ENCODE measurements around the gene SMARCE1. TPM values are rescaled to one million over a fixed set of nuclear protein-coding genes. Genes with fewer than 3 reads are reported as not detected.
A peak's percentile ranks its signal among the peaks of the same experiment; 100 is the strongest.

Gene SMARCE1
- total RNA-seq, 2 experiments from 2014 or later, result 75.9 to 109 TPM

- POLR2A ChIA-PET, result interaction anchor here (0.8 kb wide), 1 partner anchor 1592 kb away, joined by 3 read pairs; no protein-coding TSS in a partner anchor
- no peak overlapping the region for H3K27ac ChIP-seq (ENCODE audit: low read depth, low read length, poor library complexity, severe bottlenecking)
- no peak overlapping the region for H3K4me3 ChIP-seq (ENCODE audit: low read depth, low read length, poor library complexity, severe bottlenecking)
- H2AFZ ChIP-seq (ENCODE audit: low read length), result no peak overlapping the region
- TF ChIP-seq CTCF (conservative IDR thresholded peaks at IDR 0.05; ENCODE audit: low read length) (no peak), EZH2phosphoT487 (IDR thresholded peaks at IDR 0.05; ENCODE audit: borderline replicate concordance, low read depth, low read length) (no peak)
- no peaks in the 10 kb centered on the region for H3K9me2 ChIP-seq (ENCODE audit: insufficient read depth, low read length)
- H4K20me1 ChIP-seq (ENCODE audit: insufficient read depth, low read length), result no peaks in the 10 kb centered on the region
- BruUV-seq (replicated peaks), result no TSS peak
- no peak for DNase-seq (ENCODE audit: low spot score)
- intact Hi-C loops (cut with micrococcal nuclease; ENCODE audit: unreplicated experiment), result loop anchor here (5.0 kb wide), 3 partner anchors 105 to 285 kb away; no protein-coding TSS in a partner anchor
- CTCF ChIA-PET (ENCODE audit: unreplicated experiment), result no interaction called here
- no peaks in the 10 kb centered on the region for H3K9me3 ChIP-seq (ENCODE audit: low read length)
- H3K4me2 ChIP-seq (ENCODE audit: low read length), result 0 out of 2 replicates have a peak overlapping the region, but pooled peaks have one; percentile 6
- H3K79me2 ChIP-seq (ENCODE audit: insufficient read depth, low read depth, low read length), result no peaks in the 10 kb centered on the region
- peaks cover 6% of the 10 kb centered on the region for H3K36me3 ChIP-seq (ENCODE audit: insufficient read depth, low read length)
- H3K4me1 ChIP-seq (ENCODE audit: insufficient read depth, low read length, poor library complexity, severe bottlenecking), result peaks cover 41% of the 10 kb centered on the region
Observed at GRCh38 chr17:40622509-40622928, 25.1 kb downstream of the SMARCE1 start.

DNA sequence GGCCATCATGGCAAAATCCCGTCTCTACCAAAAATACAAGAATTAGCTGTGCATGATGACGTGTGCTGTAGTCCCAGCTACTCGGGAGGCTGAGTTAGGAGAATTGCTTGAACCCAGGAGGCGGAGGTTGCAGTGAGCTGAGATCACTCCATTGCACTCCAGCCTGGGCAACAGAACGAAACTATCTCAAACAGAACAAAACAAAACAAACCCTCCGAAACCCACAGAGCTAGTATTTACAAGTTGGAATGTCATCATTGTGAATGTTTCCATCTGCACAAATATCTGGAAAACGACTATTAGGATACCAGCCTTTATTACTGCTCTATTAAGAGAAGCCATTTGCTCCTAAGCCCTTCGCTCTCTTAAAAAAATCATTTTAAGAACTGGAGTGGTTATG is 26.0 kb downstream of the SMARCE1 start:
- Histone ChIP-seq H3K4me3 (ENCODE audit: low read depth, low read length, poor library complexity, severe bottlenecking) (no peak overlapping the region), H4K20me1 (ENCODE audit: insufficient read depth, low read length) (no peaks in the 10 kb centered on the region), H3K4me2 (ENCODE audit: low read length) (no peak overlapping the region), H3K4me1 (ENCODE audit: insufficient read depth, low read length, poor library complexity, severe bottlenecking) (peaks cover 41% of the 10 kb centered on the region), H3K79me2 (ENCODE audit: insufficient read depth, low read depth, low read length) (no peaks in the 10 kb centered on the region), H3K36me3 (ENCODE audit: insufficient read depth, low read length) (no peaks in the 10 kb centered on the region), H3K27ac (ENCODE audit: low read depth, low read length, poor library complexity, severe bottlenecking) (no peak overlapping the region), H3K9me3 (ENCODE audit: low read length) (no peaks in the 10 kb centered on the region), H3K9me2 (ENCODE audit: insufficient read depth, low read length) (no peaks in the 10 kb centered on the region), H2AFZ (ENCODE audit: low read length) (no peak overlapping the region)
- ChIA-PET POLR2A (no interaction called here), CTCF (ENCODE audit: unreplicated experiment) (no interaction called here)
- TF ChIP-seq EZH2phosphoT487 (IDR thresholded peaks at IDR 0.05; ENCODE audit: borderline replicate concordance, low read depth, low read length) (no peak), CTCF (conservative IDR thresholded peaks at IDR 0.05; ENCODE audit: low read length) (no peak)
- no peak for DNase-seq (ENCODE audit: low spot score)
- no TSS peak for BruUV-seq (replicated peaks)
- intact Hi-C loops (cut with micrococcal nuclease; ENCODE audit: unreplicated experiment), result loop anchor here (5.0 kb wide), 3 partner anchors 106 to 286 kb away; no protein-coding TSS in a partner anchor

DNA sequence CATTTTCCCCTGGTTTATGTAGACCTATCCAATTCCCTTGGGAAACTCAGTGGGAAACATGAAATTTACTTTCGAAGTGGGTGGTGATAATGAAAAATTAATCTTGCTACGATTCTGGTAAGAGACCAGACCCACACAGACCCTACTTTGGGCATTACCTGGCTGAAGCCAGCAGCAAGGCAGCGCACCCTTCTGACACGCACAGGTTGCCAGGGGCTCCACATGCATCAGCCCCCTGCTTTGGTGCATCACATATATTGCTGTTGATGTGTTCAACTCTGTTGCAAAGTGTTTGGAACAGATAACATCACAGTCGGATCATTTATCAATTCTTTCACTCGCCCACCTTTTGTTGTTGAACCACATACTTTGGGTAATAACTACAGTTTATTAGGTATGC is 26.6 kb downstream of the SMARCE1 start:
- no TSS peak for BruUV-seq (replicated peaks)
- H3K4me1 ChIP-seq (ENCODE audit: insufficient read depth, low read length, poor library complexity, severe bottlenecking), result peaks cover 44% of the 10 kb centered on the region
- CTCF ChIA-PET (ENCODE audit: unreplicated experiment), result no interaction called here

More for the DNA sequence above, 26.6 kb downstream of the SMARCE1 start:
- TF ChIP-seq CTCF (conservative IDR thresholded peaks at IDR 0.05; ENCODE audit: low read length) (no peak), EZH2phosphoT487 (IDR thresholded peaks at IDR 0.05; ENCODE audit: borderline replicate concordance, low read depth, low read length) (no peak)
- no peaks in the 10 kb centered on the region for H3K9me3 ChIP-seq (ENCODE audit: low read length)
- DNase-seq (ENCODE audit: low spot score), result no peak
- H3K4me3 ChIP-seq (ENCODE audit: low read depth, low read length, poor library complexity, severe bottlenecking), result no peak overlapping the region
- no peak overlapping the region for H2AFZ ChIP-seq (ENCODE audit: low read length)
- H4K20me1 ChIP-seq (ENCODE audit: insufficient read depth, low read length), result no peaks in the 10 kb centered on the region
- intact Hi-C loops (cut with micrococcal nuclease; ENCODE audit: unreplicated experiment), result loop anchor here (5.0 kb wide), 3 partner anchors 106 to 286 kb away; no protein-coding TSS in a partner anchor
- H3K9me2 ChIP-seq (ENCODE audit: insufficient read depth, low read length), result no peaks in the 10 kb centered on the region
- POLR2A ChIA-PET, result no interaction called here
- no peaks in the 10 kb centered on the region for H3K79me2 ChIP-seq (ENCODE audit: insufficient read depth, low read depth, low read length)
- H3K36me3 ChIP-seq (ENCODE audit: insufficient read depth, low read length), result no peaks in the 10 kb centered on the region
- no peak overlapping the region for H3K4me2 ChIP-seq (ENCODE audit: low read length)
- H3K27ac ChIP-seq (ENCODE audit: low read depth, low read length, poor library complexity, severe bottlenecking), result no peak overlapping the region
